Fibroblast of skin of back (primary cell): Measurements from ENCODE around the gene NPC1.
"Not testable (repeated sequence)": the region's sequence is repeated elsewhere in the genome, so short reads cannot be mapped to it uniquely, and the experiment has no call there.

ENCODE experiments used
- DNase-seq: peaks from one replicate; pipeline ENCODE4 v3.0.0-alpha.2; 2013

Gene NPC1

DNA sequence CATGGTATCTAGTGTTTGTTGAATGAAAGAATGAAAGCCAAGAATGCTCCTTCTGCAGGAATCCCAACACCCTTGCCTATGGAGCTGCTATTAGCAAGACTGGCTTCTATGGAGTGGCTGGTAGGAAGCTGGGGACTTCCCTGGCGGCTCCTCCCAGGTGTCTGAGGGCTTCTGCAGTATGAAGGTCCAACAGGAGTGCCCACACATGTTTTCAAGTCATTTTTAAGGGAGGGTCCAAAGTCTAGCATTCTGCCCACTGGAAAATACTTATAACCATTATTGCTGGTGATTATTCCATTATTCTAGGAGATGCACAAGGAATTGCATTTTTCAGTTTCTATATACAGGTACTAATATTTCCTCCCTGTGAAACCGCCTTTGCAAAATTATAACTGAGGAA lies 21.9 kb upstream of the NPC1 start:
- no peak for DNase-seq

DNA sequence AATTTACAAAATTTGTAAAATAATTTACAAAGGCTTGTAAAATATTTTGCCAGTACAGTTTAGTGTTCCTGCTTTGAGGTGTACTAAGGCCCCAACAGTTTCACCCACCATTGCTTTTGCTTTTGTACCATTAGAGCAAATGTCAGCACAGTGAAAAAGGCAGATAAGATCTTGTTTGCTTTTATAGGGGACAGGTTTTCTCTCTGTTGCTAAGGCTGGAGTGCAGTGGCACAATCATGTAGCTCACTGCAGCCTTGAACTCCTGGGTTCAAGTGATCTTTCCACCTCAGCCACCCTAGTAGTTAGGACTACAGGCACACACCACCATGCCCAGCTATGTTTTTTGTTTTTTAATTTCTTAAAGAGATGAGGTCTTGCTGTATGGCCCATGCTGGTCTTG lies 19.6 kb upstream of the NPC1 start:
- DNase-seq: no peak

DNA sequence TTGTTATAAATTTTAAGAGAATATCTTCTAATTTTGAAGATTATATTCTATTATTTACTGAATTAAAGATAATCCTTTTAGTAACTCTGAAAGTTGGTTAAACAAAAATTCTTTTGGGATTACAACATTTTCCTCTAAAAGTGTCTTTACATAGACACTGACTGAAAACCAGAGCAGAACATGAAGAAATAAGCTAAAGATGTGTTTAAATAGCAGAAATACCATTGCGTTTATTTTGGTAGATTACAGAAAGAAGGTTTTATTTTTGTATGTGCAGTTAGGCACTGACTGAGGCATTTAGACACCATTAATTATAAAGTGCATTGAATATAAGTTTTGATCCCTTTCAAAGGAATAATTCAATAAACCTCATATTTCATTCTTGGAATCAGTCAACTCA lies 13.5 kb upstream of the NPC1 start:
- DNase-seq: peak; percentile 27

DNA sequence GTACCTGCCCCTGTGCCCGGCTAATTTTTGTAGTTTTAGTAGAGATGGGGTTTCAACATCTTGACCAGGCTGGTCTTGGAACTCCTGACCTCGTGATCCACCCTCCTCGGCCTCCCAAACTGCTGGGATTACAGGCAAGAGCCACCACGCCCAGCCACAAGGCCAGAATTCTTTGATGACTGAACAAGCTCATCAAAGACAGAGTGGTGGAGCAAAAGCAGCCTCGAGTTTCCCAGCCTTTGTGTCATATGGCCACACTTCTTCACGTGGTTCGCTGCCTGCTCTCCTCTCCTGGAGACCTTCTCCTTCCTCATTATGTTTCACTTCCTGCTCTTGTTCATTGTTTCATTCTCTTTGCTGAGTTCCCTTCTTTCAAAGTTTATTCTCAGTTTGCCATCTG lies 9.9 kb upstream of the NPC1 start:
- DNase-seq: no peak

DNA sequence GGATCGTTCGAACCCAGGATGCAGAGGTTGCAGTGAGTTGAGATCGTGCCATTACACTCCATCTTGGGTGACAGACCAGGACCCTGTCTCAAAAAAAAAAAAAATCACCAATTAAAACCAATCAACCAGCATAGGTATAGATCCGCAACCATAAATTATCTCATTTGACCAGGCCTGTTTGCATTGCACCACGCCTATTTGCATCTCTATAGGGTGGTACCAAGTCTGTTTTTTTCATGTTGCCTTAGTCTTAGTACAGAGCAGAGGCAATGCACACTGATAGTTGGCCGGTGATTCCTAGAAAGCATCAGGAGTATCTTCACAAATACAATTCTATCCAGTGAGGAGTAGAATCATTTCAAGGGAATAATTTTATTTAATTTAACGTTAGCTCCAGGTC lies 9.3 kb upstream of the NPC1 start:
- DNase-seq: no peak

GRCh38 chr18:23593720-23594119 lies 7.4 kb upstream of the NPC1 start:
- peak; percentile 81 for DNase-seq

GRCh38 chr18:23592911-23593310 lies 6.6 kb upstream of the NPC1 start:
- DNase-seq: no peak

GRCh38 chr18:23591011-23591410 lies 4.7 kb upstream of the NPC1 start:
- no peak for DNase-seq

DNA sequence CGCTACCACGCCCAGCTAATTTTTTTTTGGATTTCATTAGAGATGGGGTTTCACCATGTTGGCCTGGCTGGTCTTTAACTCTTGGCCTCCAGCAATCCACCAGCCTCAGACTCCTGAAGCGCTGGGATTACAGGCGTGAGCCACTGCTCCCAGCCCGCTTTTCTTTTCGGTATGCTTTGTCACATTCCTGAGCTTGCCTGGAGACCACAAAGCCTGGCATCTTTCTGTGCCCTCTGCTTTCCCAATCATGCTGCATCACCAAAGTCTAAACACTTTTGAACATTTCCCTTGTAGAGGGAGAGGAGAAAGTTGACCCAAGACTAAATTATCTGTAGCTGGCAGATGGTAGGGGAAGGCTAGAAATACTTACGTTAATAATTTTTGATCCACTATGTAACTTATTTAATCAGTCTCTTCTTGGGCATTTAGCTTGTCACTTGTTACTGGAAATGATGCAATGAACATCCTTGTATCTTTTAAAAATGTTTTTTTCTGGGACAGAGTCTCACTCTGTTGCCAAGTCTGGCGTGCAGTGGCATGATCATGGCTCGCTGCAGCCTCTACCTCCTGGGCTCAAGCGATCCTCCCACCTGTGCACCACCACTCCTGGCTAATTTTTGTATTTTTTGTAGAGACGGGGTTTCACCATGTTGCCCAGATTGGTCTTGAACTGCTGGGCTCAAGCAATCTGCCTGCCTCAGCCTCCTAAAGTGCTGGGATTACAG lies 2.7 kb upstream of the NPC1 start:
- DNase-seq: peak; percentile 40

- no peak for DNase-seq
These were observed 925 bp upstream of the NPC1 start for GRCh38 chr18:23587220-23587642.

GRCh38 chr18:23585897-23586248 lies 433 bp downstream of the NPC1 start:
- DNase-seq: no peak

DNA sequence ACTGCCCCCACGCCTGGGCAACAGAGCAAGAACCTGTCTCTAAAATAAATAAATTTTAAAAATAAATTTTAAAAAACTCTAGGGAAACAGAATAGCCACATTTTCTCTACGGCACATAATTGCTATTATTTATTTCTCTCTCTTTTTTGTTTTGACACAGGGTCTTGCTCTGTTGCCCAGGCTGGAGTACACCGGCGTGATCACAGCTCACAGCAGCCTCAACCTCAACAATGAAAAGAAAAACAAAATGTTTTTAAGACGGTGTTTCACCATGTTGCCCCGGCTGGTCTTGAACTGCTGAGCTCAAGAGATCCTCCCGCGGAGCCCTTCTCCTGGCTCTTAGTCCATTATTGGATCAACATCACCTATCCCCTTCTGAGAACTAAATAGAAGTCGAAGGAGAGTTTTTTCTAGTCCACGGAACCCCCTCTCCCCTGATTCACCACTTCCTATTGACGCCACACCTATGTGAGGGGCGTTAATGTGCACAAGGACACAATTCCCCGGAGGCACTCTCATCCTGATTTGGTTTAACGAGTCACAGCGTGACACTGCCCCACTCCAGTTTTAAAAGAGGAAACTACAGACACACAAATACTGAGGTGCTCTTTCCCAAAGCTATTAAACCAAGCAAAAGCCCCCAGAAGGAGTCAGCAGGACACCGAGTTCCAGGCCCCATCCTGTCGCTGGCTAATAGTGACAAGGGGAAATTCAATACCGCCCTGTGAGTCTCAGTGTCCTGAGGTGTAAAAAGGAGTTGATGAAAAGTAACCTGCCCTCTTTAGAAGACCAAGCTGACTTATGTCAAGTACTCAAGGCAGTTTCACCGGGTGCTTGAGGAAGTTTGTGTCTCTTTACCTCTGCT lies 1.1 kb downstream of the NPC1 start:
- DNase-seq: peak; percentile 34

DNA sequence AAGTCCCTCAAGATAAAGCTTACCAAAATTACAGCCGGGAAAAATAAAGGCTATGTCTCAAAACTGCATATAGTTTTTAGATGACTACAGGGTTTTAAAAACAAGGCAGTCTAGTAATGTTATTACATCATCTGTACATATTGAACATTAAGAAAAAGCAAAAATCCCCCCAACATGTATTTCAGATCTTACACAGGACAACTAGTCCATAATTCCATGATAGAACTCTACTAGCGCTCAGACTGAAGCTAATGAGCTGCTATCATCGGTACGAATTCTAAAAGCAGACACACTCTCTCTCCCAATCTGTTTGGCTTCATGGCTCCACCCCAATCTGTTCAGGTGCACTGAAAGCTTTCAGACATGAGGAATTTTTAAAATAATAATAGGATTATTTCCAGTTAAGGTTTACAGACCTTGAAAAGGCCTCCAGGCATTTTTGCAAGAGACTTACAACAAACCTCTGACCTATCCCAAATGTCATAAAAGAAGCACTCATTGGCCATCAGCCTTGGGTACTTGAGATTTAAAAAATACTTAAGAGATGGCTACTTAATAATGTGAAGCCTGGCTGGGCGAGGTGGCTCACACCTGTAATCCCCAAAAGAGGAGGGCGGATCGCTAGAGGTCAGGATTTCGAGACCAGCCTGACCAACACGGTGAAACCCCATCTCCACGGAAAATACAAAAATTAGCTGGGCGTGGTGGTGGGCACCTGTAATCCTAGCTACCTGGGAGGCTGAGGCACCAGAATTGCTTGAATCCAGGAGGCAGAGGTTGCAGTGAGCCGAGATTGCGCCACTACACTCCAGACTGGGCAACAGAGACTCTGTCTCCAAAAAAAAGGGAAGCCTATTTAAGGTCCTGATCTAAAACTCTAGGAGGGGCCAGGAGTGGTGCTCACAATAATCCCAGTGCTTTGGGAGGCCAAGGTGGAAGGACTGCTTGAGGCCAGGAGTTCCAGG lies 2.0 kb downstream of the NPC1 start:
- no peak for DNase-seq

DNA sequence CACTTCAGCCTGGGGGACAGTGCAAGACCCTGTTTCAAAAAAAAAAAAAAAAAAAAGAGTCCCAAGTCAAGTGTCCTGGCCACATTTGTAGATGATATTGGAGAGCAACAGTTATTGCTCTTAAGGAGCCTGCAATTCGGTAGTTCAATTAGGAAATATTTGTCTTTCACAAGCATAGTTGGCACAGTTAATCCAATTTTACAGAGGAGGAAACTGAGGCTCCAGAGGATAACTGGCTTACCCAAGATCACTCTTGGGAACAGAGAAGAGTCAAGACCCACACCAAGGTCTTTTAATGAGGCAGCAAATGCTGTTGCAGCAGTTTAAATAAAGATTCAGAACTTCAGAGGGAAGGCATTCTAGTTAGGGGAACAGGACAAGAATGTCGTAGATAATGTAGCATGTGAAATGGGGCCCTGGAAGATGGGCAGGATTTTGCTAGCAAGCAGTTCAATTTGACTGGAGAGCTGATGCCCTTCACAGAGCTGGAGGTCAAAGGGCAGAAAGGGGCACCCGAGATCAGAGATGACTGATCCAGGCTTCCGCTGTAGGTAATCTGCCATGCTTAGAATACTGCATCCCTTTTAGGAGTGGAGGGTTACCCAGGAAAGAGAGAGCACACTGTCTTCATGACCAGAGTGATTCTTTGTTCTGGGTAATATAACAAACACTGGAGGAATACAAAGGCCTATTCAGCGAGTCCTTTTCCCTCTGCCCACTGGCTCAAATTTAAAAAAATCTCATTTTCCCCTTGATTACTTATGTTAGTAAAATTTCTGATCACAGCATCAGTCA lies 3.0 kb downstream of the NPC1 start:
- no peak for DNase-seq

GRCh38 chr18:23580677-23581367 lies 5.5 kb downstream of the NPC1 start:
- peak; percentile 56 for DNase-seq

GRCh38 chr18:23578891-23579653 lies 7.2 kb downstream of the NPC1 start:
- DNase-seq: peak; percentile 40

DNA sequence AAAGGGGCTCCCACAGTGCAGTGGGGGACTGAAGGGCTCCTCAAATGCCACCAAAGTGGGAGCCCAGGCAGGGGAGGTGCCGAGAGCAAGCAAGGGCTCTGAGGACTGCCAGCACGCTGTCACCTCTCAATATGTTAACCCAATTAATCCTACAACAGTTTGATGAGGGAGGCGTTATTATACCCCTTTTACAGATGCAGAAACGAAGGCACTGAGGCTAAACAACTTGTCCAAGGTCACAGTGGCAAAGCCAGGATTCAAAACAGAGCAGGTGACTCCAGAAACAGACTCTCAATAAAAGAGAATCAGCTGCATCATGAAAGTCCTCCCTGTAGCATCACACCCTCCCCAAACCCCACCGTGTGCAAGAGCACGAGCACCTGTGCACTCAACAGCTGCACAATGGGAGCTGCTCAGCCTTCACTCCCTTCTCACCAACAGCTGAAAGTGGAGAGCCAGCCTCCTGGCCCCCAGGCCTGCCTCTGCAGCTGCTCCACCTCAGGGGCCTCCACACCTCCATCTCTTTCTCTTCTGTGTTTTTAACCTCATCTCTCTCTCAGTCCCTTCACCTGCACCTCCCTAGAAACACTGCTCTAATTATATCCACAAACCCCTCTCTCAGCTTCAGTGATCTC lies 8.1 kb downstream of the NPC1 start:
- no peak for DNase-seq

DNA sequence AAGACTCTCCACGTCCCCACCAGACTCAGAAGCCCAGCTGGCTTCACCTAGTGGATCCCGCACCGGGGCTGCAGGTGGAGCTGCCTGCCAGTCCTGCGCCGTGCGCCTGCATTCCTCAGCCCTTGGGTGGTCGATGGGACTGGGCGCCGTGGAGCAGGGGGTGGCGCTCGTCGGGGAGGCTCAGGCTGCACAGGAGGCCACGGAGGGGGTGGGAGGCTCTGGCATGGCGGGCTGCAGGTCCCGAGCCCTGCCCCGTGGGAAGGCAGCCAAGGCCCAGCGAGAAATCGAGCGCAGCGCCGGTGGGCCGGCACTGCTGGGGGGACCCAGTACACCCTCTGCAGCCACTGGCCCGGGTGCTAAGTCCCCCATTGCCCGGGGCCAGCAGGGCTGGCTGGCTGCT lies 8.8 kb downstream of the NPC1 start:
- DNase-seq: not testable (repeated sequence)

DNA sequence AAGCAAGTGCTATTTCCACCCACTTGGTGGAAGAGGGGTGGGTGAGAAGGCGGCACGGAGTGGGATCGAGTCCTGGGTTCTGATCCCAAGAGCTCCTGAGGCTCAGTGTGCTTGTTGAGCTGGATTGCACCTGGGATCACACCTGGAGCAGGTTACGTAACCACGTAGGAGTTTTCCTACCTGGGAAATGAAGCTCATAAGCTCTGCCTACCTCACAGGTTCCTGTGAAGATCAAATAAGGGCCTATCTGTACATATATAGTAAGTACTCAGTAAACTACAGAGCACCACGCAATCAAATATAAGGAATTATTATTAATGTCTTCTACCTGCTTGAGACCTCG lies 11.0 kb downstream of the NPC1 start:
- DNase-seq: no peak

GRCh38 chr18:23574611-23575308 lies 11.5 kb downstream of the NPC1 start:
- DNase-seq: no peak
